ENCODE measurements around the gene JSRP1. TPM values are rescaled to one million over a fixed set of nuclear protein-coding genes. Genes with fewer than 3 reads are reported as not detected.

JSRP1 gene
- polyA plus RNA-seq, 1 donor from 2014 or later = 1.4 TPM

DNA sequence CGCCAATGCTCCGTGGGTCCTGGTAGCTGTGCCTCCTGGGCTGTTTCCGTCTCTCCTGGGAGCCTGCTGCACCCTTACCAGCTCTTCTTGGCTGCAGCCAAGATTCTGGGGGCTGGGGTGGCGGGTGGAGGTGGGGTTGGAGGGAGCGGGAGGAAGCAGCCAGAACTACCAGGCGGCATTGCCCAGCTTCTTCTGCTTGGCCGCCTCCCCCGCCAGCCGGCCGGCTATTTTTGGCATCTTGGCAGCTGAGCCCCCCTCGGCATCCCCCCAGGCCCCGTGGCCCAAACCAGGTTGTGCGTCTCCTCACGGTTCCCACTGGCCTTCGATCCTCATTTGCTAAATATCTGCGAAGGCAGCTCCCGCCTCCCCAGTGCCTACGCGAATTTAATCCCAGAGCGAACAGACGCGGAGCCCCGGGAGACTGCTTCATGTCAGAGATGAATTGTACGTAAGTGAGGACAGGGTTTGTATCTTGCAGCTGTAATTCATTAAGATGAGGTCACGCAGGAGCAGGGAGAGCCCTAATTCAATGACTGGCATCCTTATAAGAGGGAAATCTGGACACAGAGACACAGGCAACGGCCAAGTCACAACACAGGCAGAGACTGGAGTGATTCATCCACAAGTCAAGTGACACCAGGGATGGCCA, 38.6 kb upstream of the JSRP1 start:
- Histone ChIP-seq H3K27ac (ENCODE audit: low read length) (no peak overlapping the region), H3K79me2 (replicated peaks; ENCODE audit: insufficient read depth, low read length) (no peaks in the 10 kb centered on the region), H3F3A (ENCODE audit: insufficient read depth, low read length, poor library complexity, severe bottlenecking) (no peaks in the 10 kb centered on the region), H3K9me3 (ENCODE audit: low read length) (no peaks in the 10 kb centered on the region), H3K27me3 (ENCODE audit: insufficient read depth, low read depth, low read length) (peaks cover 26% of the 10 kb centered on the region), H4K20me1 (ENCODE audit: insufficient read depth) (no peaks in the 10 kb centered on the region), H3K4me3 (ENCODE audit: low read length) (no peak overlapping the region), H3K9ac (ENCODE audit: low read length) (no peak overlapping the region), H2AFZ (ENCODE audit: low read depth, low read length) (no peak overlapping the region), H3K4me2 (ENCODE audit: low read length) (no peak overlapping the region), H3K9me2 (ENCODE audit: insufficient read depth, low read length) (no peaks in the 10 kb centered on the region), H3K36me3 (ENCODE audit: insufficient read depth, low read length) (no peaks in the 10 kb centered on the region)
- TF ChIP-seq POLR2AphosphoS5 (IDR thresholded peaks at IDR 0.05) = peak; percentile 33
- TF ChIP-seq EP300 (conservative IDR thresholded peaks at IDR 0.05; ENCODE audit: poor library complexity, severe bottlenecking) = no peak

DNA sequence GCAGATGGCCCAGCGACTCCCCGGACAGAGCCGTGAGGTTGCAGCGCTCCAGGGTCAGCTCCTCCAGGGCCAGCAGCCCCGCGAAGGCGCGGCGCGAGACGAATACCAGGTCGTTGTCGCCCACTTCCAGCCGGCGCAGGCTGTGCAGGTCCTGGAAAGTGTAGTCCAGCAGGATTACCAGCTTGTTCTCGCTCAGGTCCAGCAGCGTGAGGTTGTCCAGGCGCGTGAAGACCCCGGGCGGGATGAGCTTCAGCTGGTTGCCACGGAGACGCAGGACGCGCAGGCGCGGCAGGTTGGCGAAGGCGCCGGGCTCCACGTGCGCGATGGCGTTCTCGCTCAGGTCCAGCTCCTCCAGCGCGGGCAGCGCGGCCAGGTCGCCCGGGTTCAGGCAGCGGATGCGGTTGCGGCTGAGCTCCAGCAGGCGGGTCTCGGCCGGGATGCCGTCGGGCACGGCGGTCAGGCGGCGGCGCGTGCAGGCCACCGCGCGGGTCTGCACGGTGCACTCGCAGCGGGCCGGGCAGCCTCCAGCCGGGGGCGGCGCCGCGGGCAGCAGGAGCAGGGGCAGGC, 35.1 kb upstream of the JSRP1 start:
- Histone ChIP-seq H4K20me1 (ENCODE audit: insufficient read depth) (no peaks in the 10 kb centered on the region), H3K4me2 (ENCODE audit: low read length) (peak overlapping the region; percentile 62), H3K79me2 (replicated peaks; ENCODE audit: insufficient read depth, low read length) (no peaks in the 10 kb centered on the region), H3K9me3 (ENCODE audit: low read length) (no peaks in the 10 kb centered on the region), H3K36me3 (ENCODE audit: insufficient read depth, low read length) (no peaks in the 10 kb centered on the region), H3F3A (ENCODE audit: insufficient read depth, low read length, poor library complexity, severe bottlenecking) (no peaks in the 10 kb centered on the region), H2AFZ (ENCODE audit: low read depth, low read length) (no peak overlapping the region), H3K9me2 (ENCODE audit: insufficient read depth, low read length) (no peaks in the 10 kb centered on the region), H3K4me3 (ENCODE audit: low read length) (peak overlapping the region; percentile 69), H3K27me3 (ENCODE audit: insufficient read depth, low read depth, low read length) (peaks cover 56% of the 10 kb centered on the region), H3K27ac (ENCODE audit: low read length) (no peak overlapping the region), H3K9ac (ENCODE audit: low read length) (peak overlapping the region; percentile 23)
- TF ChIP-seq TAF1 (IDR thresholded peaks at IDR 0.05; ENCODE audit: low read depth) = no peak
- TF ChIP-seq EZH2 (IDR thresholded peaks at IDR 0.05; ENCODE audit: borderline replicate concordance, insufficient read depth, low read length, poor library complexity, severe bottlenecking) = peak; percentile 95
- TF ChIP-seq, protein P1, sequence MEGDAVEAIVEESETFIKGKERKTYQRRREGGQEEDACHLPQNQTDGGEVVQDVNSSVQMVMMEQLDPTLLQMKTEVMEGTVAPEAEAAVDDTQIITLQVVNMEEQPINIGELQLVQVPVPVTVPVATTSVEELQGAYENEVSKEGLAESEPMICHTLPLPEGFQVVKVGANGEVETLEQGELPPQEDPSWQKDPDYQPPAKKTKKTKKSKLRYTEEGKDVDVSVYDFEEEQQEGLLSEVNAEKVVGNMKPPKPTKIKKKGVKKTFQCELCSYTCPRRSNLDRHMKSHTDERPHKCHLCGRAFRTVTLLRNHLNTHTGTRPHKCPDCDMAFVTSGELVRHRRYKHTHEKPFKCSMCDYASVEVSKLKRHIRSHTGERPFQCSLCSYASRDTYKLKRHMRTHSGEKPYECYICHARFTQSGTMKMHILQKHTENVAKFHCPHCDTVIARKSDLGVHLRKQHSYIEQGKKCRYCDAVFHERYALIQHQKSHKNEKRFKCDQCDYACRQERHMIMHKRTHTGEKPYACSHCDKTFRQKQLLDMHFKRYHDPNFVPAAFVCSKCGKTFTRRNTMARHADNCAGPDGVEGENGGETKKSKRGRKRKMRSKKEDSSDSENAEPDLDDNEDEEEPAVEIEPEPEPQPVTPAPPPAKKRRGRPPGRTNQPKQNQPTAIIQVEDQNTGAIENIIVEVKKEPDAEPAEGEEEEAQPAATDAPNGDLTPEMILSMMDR (IDR thresholded peaks at IDR 0.05; ENCODE audit: poor library complexity, severe bottlenecking) = peak; percentile 44
- TF ChIP-seq POLR2AphosphoS5 (IDR thresholded peaks at IDR 0.05) = no peak
- TF ChIP-seq SMC3 (conservative IDR thresholded peaks at IDR 0.05; ENCODE audit: poor library complexity) = peak; percentile 32
- peak; percentile 99 for TF ChIP-seq MXI1 (conservative IDR thresholded peaks at IDR 0.05; ENCODE audit: poor library complexity, severe bottlenecking)
- TF ChIP-seq RAD21 (conservative IDR thresholded peaks at IDR 0.05) = no peak

DNA sequence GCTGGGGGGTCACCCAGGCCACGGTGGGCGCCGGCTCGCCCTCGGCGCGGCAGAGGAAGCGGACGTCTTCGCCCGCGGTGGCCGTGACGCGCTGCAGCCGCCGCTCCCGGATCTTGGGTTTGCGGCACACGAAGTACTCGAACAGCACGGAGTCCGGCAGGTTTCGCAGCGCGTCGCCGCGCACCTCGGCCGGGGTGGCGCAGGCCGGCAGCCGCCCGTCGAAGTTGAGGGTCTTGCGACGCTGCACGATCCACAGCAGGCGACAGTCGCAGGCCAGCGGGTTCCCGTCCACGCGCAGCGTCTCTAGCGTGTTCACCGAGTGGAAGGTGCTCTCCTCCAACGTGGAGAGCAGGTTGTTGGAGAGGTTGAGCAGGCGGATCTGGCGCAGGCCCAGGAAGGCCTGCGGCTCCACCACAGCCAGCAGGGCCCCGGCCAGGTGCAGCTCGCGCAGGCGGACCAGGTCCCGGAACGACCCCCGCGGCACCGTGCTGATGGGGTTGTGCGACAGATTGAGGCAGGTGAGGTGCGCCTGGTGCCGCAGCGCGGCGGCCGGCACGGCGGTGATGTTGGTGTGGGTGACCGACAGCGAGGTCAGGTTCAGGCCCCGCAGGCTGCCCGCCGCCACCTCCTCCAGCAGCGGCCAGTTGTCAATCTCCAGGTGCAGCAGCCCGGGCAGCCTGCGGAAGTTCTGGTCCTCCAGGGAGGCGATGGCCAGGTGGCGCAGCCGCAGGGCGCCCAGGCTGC, 34.4 kb upstream of the JSRP1 start:
- Histone ChIP-seq H3K9me3 (ENCODE audit: low read length) (no peaks in the 10 kb centered on the region), H2AFZ (ENCODE audit: low read depth, low read length) (no peak overlapping the region), H3K9ac (ENCODE audit: low read length) (peak overlapping the region; percentile 23), H4K20me1 (ENCODE audit: insufficient read depth) (no peaks in the 10 kb centered on the region), H3K79me2 (replicated peaks; ENCODE audit: insufficient read depth, low read length) (no peaks in the 10 kb centered on the region), H3K9me2 (ENCODE audit: insufficient read depth, low read length) (no peaks in the 10 kb centered on the region), H3K4me2 (ENCODE audit: low read length) (peak overlapping the region; percentile 62), H3K36me3 (ENCODE audit: insufficient read depth, low read length) (no peaks in the 10 kb centered on the region), H3F3A (ENCODE audit: insufficient read depth, low read length, poor library complexity, severe bottlenecking) (no peaks in the 10 kb centered on the region), H3K27ac (ENCODE audit: low read length) (no peak overlapping the region), H3K4me3 (ENCODE audit: low read length) (peak overlapping the region; percentile 69), H3K27me3 (ENCODE audit: insufficient read depth, low read depth, low read length) (peaks cover 56% of the 10 kb centered on the region)
- TF ChIP-seq TAF1 (IDR thresholded peaks at IDR 0.05; ENCODE audit: low read depth) (no peak), EZH2 (IDR thresholded peaks at IDR 0.05; ENCODE audit: borderline replicate concordance, insufficient read depth, low read length, poor library complexity, severe bottlenecking) (no peak), EP300 (conservative IDR thresholded peaks at IDR 0.05; ENCODE audit: poor library complexity, severe bottlenecking) (no peak), MXI1 (conservative IDR thresholded peaks at IDR 0.05; ENCODE audit: poor library complexity, severe bottlenecking) (no peak)
- TF ChIP-seq, protein P2, sequence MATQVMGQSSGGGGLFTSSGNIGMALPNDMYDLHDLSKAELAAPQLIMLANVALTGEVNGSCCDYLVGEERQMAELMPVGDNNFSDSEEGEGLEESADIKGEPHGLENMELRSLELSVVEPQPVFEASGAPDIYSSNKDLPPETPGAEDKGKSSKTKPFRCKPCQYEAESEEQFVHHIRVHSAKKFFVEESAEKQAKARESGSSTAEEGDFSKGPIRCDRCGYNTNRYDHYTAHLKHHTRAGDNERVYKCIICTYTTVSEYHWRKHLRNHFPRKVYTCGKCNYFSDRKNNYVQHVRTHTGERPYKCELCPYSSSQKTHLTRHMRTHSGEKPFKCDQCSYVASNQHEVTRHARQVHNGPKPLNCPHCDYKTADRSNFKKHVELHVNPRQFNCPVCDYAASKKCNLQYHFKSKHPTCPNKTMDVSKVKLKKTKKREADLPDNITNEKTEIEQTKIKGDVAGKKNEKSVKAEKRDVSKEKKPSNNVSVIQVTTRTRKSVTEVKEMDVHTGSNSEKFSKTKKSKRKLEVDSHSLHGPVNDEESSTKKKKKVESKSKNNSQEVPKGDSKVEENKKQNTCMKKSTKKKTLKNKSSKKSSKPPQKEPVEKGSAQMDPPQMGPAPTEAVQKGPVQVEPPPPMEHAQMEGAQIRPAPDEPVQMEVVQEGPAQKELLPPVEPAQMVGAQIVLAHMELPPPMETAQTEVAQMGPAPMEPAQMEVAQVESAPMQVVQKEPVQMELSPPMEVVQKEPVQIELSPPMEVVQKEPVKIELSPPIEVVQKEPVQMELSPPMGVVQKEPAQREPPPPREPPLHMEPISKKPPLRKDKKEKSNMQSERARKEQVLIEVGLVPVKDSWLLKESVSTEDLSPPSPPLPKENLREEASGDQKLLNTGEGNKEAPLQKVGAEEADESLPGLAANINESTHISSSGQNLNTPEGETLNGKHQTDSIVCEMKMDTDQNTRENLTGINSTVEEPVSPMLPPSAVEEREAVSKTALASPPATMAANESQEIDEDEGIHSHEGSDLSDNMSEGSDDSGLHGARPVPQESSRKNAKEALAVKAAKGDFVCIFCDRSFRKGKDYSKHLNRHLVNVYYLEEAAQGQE (IDR thresholded peaks at IDR 0.05; ENCODE audit: borderline replicate concordance) = no peak

Measured in neural cell (in vitro differentiated cells).